ENCODE measurements around the gene ZBTB7C.

DNA sequence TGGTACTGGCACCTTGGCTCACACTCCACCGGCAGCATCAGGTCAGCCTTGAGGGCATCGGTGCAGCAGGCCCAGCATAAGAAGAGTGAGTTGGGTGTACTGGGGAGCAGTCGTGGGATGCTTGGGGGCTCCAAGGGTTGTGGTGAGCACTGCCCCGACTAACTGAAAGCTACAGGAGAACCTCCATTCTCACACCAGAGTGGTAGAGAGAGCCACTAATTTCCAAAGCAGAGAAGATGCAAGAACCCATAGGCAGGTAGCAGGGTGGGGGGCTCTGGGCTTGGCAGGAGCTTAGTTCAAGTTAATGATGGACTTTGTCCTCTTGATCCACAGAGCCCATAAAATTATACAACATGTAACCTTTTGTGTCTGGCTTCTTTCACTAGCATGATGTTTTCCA, 330.7 kb downstream of the ZBTB7C start:
- TF ChIP-seq, protein P1, sequence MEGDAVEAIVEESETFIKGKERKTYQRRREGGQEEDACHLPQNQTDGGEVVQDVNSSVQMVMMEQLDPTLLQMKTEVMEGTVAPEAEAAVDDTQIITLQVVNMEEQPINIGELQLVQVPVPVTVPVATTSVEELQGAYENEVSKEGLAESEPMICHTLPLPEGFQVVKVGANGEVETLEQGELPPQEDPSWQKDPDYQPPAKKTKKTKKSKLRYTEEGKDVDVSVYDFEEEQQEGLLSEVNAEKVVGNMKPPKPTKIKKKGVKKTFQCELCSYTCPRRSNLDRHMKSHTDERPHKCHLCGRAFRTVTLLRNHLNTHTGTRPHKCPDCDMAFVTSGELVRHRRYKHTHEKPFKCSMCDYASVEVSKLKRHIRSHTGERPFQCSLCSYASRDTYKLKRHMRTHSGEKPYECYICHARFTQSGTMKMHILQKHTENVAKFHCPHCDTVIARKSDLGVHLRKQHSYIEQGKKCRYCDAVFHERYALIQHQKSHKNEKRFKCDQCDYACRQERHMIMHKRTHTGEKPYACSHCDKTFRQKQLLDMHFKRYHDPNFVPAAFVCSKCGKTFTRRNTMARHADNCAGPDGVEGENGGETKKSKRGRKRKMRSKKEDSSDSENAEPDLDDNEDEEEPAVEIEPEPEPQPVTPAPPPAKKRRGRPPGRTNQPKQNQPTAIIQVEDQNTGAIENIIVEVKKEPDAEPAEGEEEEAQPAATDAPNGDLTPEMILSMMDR (IDR thresholded peaks at IDR 0.05), result no peak
- TF ChIP-seq POLR2AphosphoS5 (IDR thresholded peaks at IDR 0.05) (no peak), POLR2A (IDR thresholded peaks at IDR 0.05) (no peak), EP300 (IDR thresholded peaks at IDR 0.05) (no peak)
